Small intestine (tissue), 7 donors: Measurements from ENCODE around the gene TECPR2. TPM values are rescaled to one million over a fixed set of nuclear protein-coding genes. Genes with fewer than 3 reads are reported as not detected.

Experiments used
- DNase-seq, 2 donors: peaks; one replicate each; pipeline versions ENCODE4 v3.0.0 to v3.0.0-alpha.2; 2013
- FAIRE-seq: peaks from 2 replicates; lab custom pipeline; 2012; peaks lifted over from hg19 to GRCh38; lab: Jason Lieb, UNC
- H3K27ac ChIP-seq, 3 donors: one replicate each; pipeline ENCODE4 v1.5.1; 2013; ENCODE audit warnings: low read length in 2 of 3, mild to moderate bottlenecking in 2 of 3, control low read depth in 1 of 3, inconsistent platforms in 1 of 3, low read depth in 1 of 3, moderate library complexity in 1 of 3
- H3K27me3 ChIP-seq, 3 donors: one replicate each; pipeline ENCODE4 v1.6.1; 2013; ENCODE audit warnings: low read length in 3 of 3, inconsistent platforms in 1 of 3; ENCODE audit not compliant: control insufficient read depth in 3 of 3, insufficient read depth in 3 of 3
- H3K36me3 ChIP-seq, 3 donors: one replicate each; pipeline ENCODE4 v1.6.1; 2013; ENCODE audit warnings: low read length in 3 of 3, inconsistent platforms in 1 of 3, low read depth in 1 of 3, mild to moderate bottlenecking in 1 of 3, moderate library complexity in 1 of 3; ENCODE audit not compliant: control insufficient read depth in 3 of 3, insufficient read depth in 2 of 3
- H3K4me1 ChIP-seq, 3 donors: one replicate each; pipeline ENCODE4 v1.6.1; 2013; ENCODE audit warnings: low read length in 2 of 3, inconsistent platforms in 1 of 3, low read depth in 1 of 3, mild to moderate bottlenecking in 1 of 3, moderate library complexity in 1 of 3; ENCODE audit not compliant: control insufficient read depth in 3 of 3, insufficient read depth in 2 of 3
- H3K4me3 ChIP-seq, 3 donors: one replicate each; pipeline ENCODE4 v1.5.1; 2013; ENCODE audit warnings: low read length in 3 of 3, control low read depth in 1 of 3, inconsistent platforms in 1 of 3, low read depth in 1 of 3, mild to moderate bottlenecking in 1 of 3, moderate library complexity in 1 of 3
- H3K9me3 ChIP-seq, 2 donors: one replicate each; pipeline ENCODE4 v1.6.1; 2013; ENCODE audit warnings: low read depth in 1 of 2, low read length in 1 of 2; ENCODE audit not compliant: control insufficient read depth in 2 of 2, insufficient read depth in 1 of 2
- WGBS, 3 donors: extraction: QIAGEN DNeasy Blood & Tissue Kit; methylation state at CpG; one replicate each; pipeline ENCODE4 v1.1.7; 2013; 5-methylcytosine and 5-hydroxymethylcytosine counted together
- polyA plus RNA-seq, 4 donors: library from polyadenylated mRNA; stranded (reverse) in 3 of 4; unstranded in 1 of 4; fragments of 200-250 nt in 3 of 4; fragments of 120-200 nt in 1 of 4; gene quantifications; one replicate each; pipeline versions ENCODE4 v1.2.1 to v1.2.3, GENCODE V29; 2013
- donor health status: healthy with polysubstance abuse.
- donor health status: control.
- donor health status: control.
- donor health status: Bipolar disorder and iron deficiency.
- donor health status: healthy.

Gene TECPR2
- polyA plus RNA-seq, 4 donors: 3.2 to 10.6 (median 7.6) TPM

GRCh38 chr14:102442241-102443211, 79.8 kb downstream of the TECPR2 start:
- peak overlapping the region; percentile 86 to 92 (median 90) for H3K27ac ChIP-seq
- peaks cover 0 to 31% (median 0%) of the 10 kb centered on the region in 3 donors for H3K4me1 ChIP-seq
- H3K36me3 ChIP-seq: peaks cover 0 to 58% (median 8%) of the 10 kb centered on the region in 3 donors
- no peak overlapping the region for H3K4me3 ChIP-seq
- no peaks in the 10 kb centered on the region for H3K9me3 ChIP-seq
- FAIRE-seq: peak; percentile 61
- peak; percentile 93 to 99 for DNase-seq
- H3K27me3 ChIP-seq: no peaks in the 10 kb centered on the region
- 16 to 74% (median 50%) methylated on average over 15 of the region's 15 CpGs for WGBS, 3 donors

GRCh38 chr14:102445066-102445465, 82.3 kb downstream of the TECPR2 start:
- Histone ChIP-seq H3K4me1 (peaks cover 0 to 33% (median 0%) of the 10 kb centered on the region in 3 donors), H3K4me3 (no peak overlapping the region), H3K9me3 (no peaks in the 10 kb centered on the region), H3K27me3 (no peaks in the 10 kb centered on the region), H3K36me3 (peaks cover 0 to 65% (median 9%) of the 10 kb centered on the region in 3 donors), H3K27ac (no peak overlapping the region)
- no peak for DNase-seq
- FAIRE-seq: no peak
- WGBS, 3 donors: 91 to 96% (median 95%) methylated on average over 7 of the region's 7 CpGs

GRCh38 chr14:102445641-102446040, 82.9 kb downstream of the TECPR2 start:
- DNase-seq (no peak), FAIRE-seq (no peak)
- Histone ChIP-seq H3K4me1 (peaks cover 0 to 38% (median 0%) of the 10 kb centered on the region in 3 donors), H3K36me3 (peaks cover 2 to 65% (median 11%) of the 10 kb centered on the region in 3 donors), H3K27me3 (no peaks in the 10 kb centered on the region), H3K27ac (no peak overlapping the region), H3K4me3 (no peak overlapping the region), H3K9me3 (no peaks in the 10 kb centered on the region)
- WGBS, 3 donors: 93 to 95% (median 95%) methylated on average over 15 of the region's 15 CpGs

GRCh38 chr14:102450206-102451063, 87.7 kb downstream of the TECPR2 start:
- H3K27ac ChIP-seq: no peak overlapping the region
- H3K9me3 ChIP-seq: no peaks in the 10 kb centered on the region
- 76 to 84% (median 80%) methylated on average over 17 of the region's 17 CpGs for WGBS, 3 donors
- no peak overlapping the region for H3K4me3 ChIP-seq
- peaks cover 7 to 84% (median 18%) of the 10 kb centered on the region in 3 donors for H3K36me3 ChIP-seq
- H3K27me3 ChIP-seq: no peaks in the 10 kb centered on the region
- no peak for FAIRE-seq
- peaks cover 0 to 9% (median 0%) of the 10 kb centered on the region in 3 donors for H3K4me1 ChIP-seq
- DNase-seq: peak in 1 of 2 donors; percentile 29

- Histone ChIP-seq H3K27ac (no peak overlapping the region), H3K4me1 (peaks cover 0 to 9% (median 0%) of the 10 kb centered on the region in 3 donors), H3K27me3 (no peaks in the 10 kb centered on the region), H3K4me3 (no peak overlapping the region), H3K9me3 (no peaks in the 10 kb centered on the region), H3K36me3 (peaks cover 7 to 83% (median 16%) of the 10 kb centered on the region in 3 donors)
- FAIRE-seq: no peak
- WGBS, 3 donors: 92 to 96% (median 93%) methylated on average over 10 of the region's 10 CpGs
- no peak for DNase-seq
These were observed 88.3 kb downstream of the TECPR2 start for GRCh38 chr14:102451064-102451352.

- WGBS, 3 donors: 92 to 97% (median 96%) methylated on average over 24 of the region's 24 CpGs
- Histone ChIP-seq H3K27ac (no peak overlapping the region), H3K4me1 (peaks cover 0 to 9% (median 0%) of the 10 kb centered on the region in 3 donors), H3K9me3 (no peaks in the 10 kb centered on the region), H3K27me3 (no peaks in the 10 kb centered on the region), H3K4me3 (no peak overlapping the region), H3K36me3 (peaks cover 7 to 85% (median 12%) of the 10 kb centered on the region in 3 donors)
- DNase-seq (no peak), FAIRE-seq (no peak)
These were observed 89.6 kb downstream of the TECPR2 start for GRCh38 chr14:102452302-102452701.

GRCh38 chr14:102454711-102455110, 92.0 kb downstream of the TECPR2 start:
- WGBS, 3 donors: 69 to 82% (median 74%) methylated on average over 5 of the region's 5 CpGs

GRCh38 chr14:102457509-102457908, 94.8 kb downstream of the TECPR2 start:
- WGBS, 3 donors: 70 to 95% (median 82%) methylated on average over 2 of the region's 2 CpGs
- DNase-seq: no peak
- no peaks in the 10 kb centered on the region for H3K9me3 ChIP-seq
- H3K4me3 ChIP-seq: no peak overlapping the region
- no peak overlapping the region for H3K27ac ChIP-seq
- no peaks in the 10 kb centered on the region for H3K4me1 ChIP-seq
- FAIRE-seq: no peak
- H3K36me3 ChIP-seq: peaks cover 0 to 79% (median 2%) of the 10 kb centered on the region in 3 donors
- no peaks in the 10 kb centered on the region for H3K27me3 ChIP-seq

More at GRCh38 chr14:102454711-102455110, 92.0 kb downstream of the TECPR2 start:
- Histone ChIP-seq H3K9me3 (no peaks in the 10 kb centered on the region), H3K27me3 (no peaks in the 10 kb centered on the region), H3K4me3 (no peak overlapping the region), H3K36me3 (peaks cover 7 to 90% (median 12%) of the 10 kb centered on the region in 3 donors), H3K4me1 (peaks cover 0 to 9% (median 0%) of the 10 kb centered on the region in 3 donors), H3K27ac (no peak overlapping the region)
- DNase-seq (no peak), FAIRE-seq (no peak)
